Measurements from ENCODE around the gene DUSP14.
"Not testable (repeated sequence)": the region's sequence is repeated elsewhere in the genome, so short reads cannot be mapped to it uniquely, and the experiment has no call there.

DUSP14 gene

GRCh38 chr17:37510056-37510455 lies 20.4 kb downstream of the DUSP14 start:
- no peaks in the 10 kb centered on the region for H3K27me3 ChIP-seq
- TF ChIP-seq CTCF (IDR thresholded peaks at IDR 0.05): no peak
- no peaks in the 10 kb centered on the region for H3K4me1 ChIP-seq
- intact Hi-C loops (cut with DNase I; ENCODE audit: low total_unique reads): no loop called here
- peaks cover 0 to 25% (median 19%) of the 10 kb centered on the region in 3 donors for H3K36me3 ChIP-seq
- H3K4me3 ChIP-seq: no peak overlapping the region
- DNase-seq: no peak
- H3K9me3 ChIP-seq: no peaks in the 10 kb centered on the region
- no peak overlapping the region for H3K27ac ChIP-seq

- not testable (repeated sequence) for H3K4me3 ChIP-seq, H3K4me1 ChIP-seq, H3K27ac ChIP-seq
Measured at GRCh38 chr17:37511642-37512041, 22.0 kb downstream of the DUSP14 start.

GRCh38 chr17:37512442-37513068 lies 22.9 kb downstream of the DUSP14 start:
- H3K27ac ChIP-seq: no peak overlapping the region
- intact Hi-C loops (cut with DNase I; ENCODE audit: low total_unique reads): no loop called here
- no peak for TF ChIP-seq CTCF (IDR thresholded peaks at IDR 0.05)

More at GRCh38 chr17:37511642-37512041, 22.0 kb downstream of the DUSP14 start:
- DNase-seq; H3K9me3 ChIP-seq; intact Hi-C loops (cut with DNase I; ENCODE audit: low total_unique reads); H3K27me3 ChIP-seq: not testable (repeated sequence)
- H3K36me3 ChIP-seq: peaks cover 5 to 41% (median 19%) of the 10 kb centered on the region in 3 donors

GRCh38 chr17:37513711-37514110 lies 24.0 kb downstream of the DUSP14 start:
- intact Hi-C loops (cut with DNase I; ENCODE audit: low total_unique reads): no loop called here
- H3K27ac ChIP-seq: no peak overlapping the region
- H3K36me3 ChIP-seq: peaks cover 26 to 62% (median 40%) of the 10 kb centered on the region in 3 donors
- no peak for DNase-seq
- TF ChIP-seq CTCF (IDR thresholded peaks at IDR 0.05): no peak
- no peaks in the 10 kb centered on the region for H3K27me3 ChIP-seq
- H3K9me3 ChIP-seq: no peaks in the 10 kb centered on the region
- H3K4me1 ChIP-seq: no peaks in the 10 kb centered on the region
- no peak overlapping the region for H3K4me3 ChIP-seq

More at GRCh38 chr17:37512442-37513068, 22.9 kb downstream of the DUSP14 start:
- Histone ChIP-seq H3K4me3 (no peak overlapping the region), H3K36me3 (peaks cover 14 to 50% (median 28%) of the 10 kb centered on the region in 3 donors), H3K4me1 (no peaks in the 10 kb centered on the region), H3K27me3 (no peaks in the 10 kb centered on the region), H3K9me3 (no peaks in the 10 kb centered on the region)
- no peak for DNase-seq

GRCh38 chr17:37516127-37516571 lies 26.5 kb downstream of the DUSP14 start:
- no peak for TF ChIP-seq CTCF (IDR thresholded peaks at IDR 0.05)
- Histone ChIP-seq H3K9me3 (no peaks in the 10 kb centered on the region), H3K4me3 (no peak overlapping the region), H3K27me3 (no peaks in the 10 kb centered on the region), H3K4me1 (no peaks in the 10 kb centered on the region), H3K27ac (no peak overlapping the region), H3K36me3 (peaks cover 37 to 85% (median 62%) of the 10 kb centered on the region in 3 donors)
- no peak for DNase-seq
- intact Hi-C loops (cut with DNase I; ENCODE audit: low total_unique reads): no loop called here

- no peak overlapping the region for H3K4me3 ChIP-seq
- H3K27me3 ChIP-seq: no peaks in the 10 kb centered on the region
- intact Hi-C loops (cut with DNase I; ENCODE audit: low total_unique reads): no loop called here
- no peak overlapping the region for H3K27ac ChIP-seq
- H3K36me3 ChIP-seq: peaks cover 37 to 88% (median 52%) of the 10 kb centered on the region in 3 donors
- H3K4me1 ChIP-seq: no peaks in the 10 kb centered on the region
- no peak for DNase-seq
- TF ChIP-seq CTCF (IDR thresholded peaks at IDR 0.05): no peak
- no peaks in the 10 kb centered on the region for H3K9me3 ChIP-seq
Measured at GRCh38 chr17:37517881-37518280, 28.2 kb downstream of the DUSP14 start.
